A549 treated with Mapracorat at 1 μM for 4 hours (cell line): ENCODE data around the gene PROC. TPM values are rescaled to one million over a fixed set of nuclear protein-coding genes. Genes with fewer than 3 reads are reported as not detected.

Source experiments
- total RNA-seq: library from RNA; stranded (reverse); fragments of 200-300 nt; extraction: Qiagen RNA extraction; gene quantifications from 5 replicates; pipeline ENCODE4 v1.2.3, GENCODE V29; 2022

The PROC gene
- total RNA-seq, result 4.0 to 6.1 TPM (median 5.5 TPM) in 5 replicates

DNA sequence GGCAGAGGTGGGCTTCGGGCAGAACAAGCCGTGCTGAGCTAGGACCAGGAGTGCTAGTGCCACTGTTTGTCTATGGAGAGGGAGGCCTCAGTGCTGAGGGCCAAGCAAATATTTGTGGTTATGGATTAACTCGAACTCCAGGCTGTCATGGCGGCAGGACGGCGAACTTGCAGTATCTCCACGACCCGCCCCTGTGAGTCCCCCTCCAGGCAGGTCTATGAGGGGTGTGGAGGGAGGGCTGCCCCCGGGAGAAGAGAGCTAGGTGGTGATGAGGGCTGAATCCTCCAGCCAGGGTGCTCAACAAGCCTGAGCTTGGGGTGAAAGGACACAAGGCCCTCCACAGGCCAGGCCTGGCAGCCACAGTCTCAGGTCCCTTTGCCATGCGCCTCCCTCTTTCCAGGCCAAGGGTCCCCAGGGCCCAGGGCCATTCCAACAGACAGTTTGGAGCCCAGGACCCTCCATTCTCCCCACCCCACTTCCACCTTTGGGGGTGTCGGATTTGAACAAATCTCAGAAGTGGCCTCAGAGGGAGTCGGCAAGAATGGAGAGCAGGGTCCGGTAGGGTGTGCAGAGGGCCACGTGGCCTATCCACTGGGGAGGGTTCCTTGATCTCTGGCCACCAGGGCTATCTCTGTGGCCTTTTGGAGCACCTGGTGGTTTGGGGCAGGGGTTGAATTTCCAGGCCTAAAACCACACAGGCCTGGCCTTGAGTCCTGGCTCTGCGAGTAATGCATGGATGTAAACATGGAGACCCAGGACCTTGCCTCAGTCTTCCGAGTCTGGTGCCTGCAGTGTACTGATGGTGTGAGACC, at the start of gene PROC:
TSS of gene PROC (plus strand) at position 128 of the 812 bp plus-strand sequence. CDS start 1,516 bp downstream, outside the sequence.

GRCh38 chr2:127387655-127388422, 30.4 kb upstream of the PROC start, which contains the start of gene MAP3K2:
TSS of gene MAP3K2 (minus strand) at chr2:127387975. CDS start at chr2:127343129, 44,846 bp downstream.

Other genes with a start within 250 kb of the PROC start
- gene CYP27C1, start 198.1 kb upstream of the PROC start, total RNA-seq, result 2.4 to 4.8 TPM (median 3.8 TPM) in 5 replicates
- gene ERCC3, start 124.3 kb upstream of the PROC start, total RNA-seq, result 41.5 to 44.2 TPM (median 43.2 TPM) in 5 replicates
- 13.1 to 26.8 TPM (median 19.8 TPM) in 5 replicates for gene MAP3K2, start 30.5 kb upstream of the PROC start, total RNA-seq
- gene IWS1, start 108.1 kb downstream of the PROC start, total RNA-seq, result 34.7 to 41.2 TPM (median 40.0 TPM) in 5 replicates
- 0.09 to 0.24 TPM (median 0.14 TPM) in 5 replicates for gene MYO7B, start 117.3 kb downstream of the PROC start, total RNA-seq
- gene GPR17, start 227.7 kb downstream of the PROC start, total RNA-seq, result 0.08 to 0.15 TPM (median 0.10 TPM) in 3 of 5 replicates, not detected in the others